Ascending aorta (tissue), 2 donors: ENCODE data around the gene TRERF1. TPM values are rescaled to one million over a fixed set of nuclear protein-coding genes. Genes with fewer than 3 reads are reported as not detected.

Experiments used
- DNase-seq, 2 donors: peaks; one replicate each; pipeline ENCODE4 v3.0.0-alpha.2; 2019; ENCODE audit warnings: low spot score in 2 of 2
- H3K27ac ChIP-seq, 2 donors: fragments of 200-600 bp; sonication (generic); one replicate each; pipeline ENCODE4 v1.5.1; 2016 to 2017; ENCODE audit warnings: mild to moderate bottlenecking in 1 of 2
- H3K27me3 ChIP-seq: fragments of 200-600 bp; sonication (generic); one replicate; pipeline ENCODE4 v1.5.1; 2017
- H3K36me3 ChIP-seq, 2 donors: fragments of 200-600 bp; sonication (generic); one replicate each; pipeline ENCODE4 v1.5.1; 2016
- H3K4me1 ChIP-seq, 2 donors: fragments of 200-600 bp; sonication (generic); one replicate each; pipeline ENCODE4 v1.5.1; 2016 to 2017; ENCODE audit warnings: mild to moderate bottlenecking in 1 of 2
- H3K4me3 ChIP-seq, 2 donors: fragments of 200-600 bp; sonication (generic); one replicate each; pipeline ENCODE4 v1.5.1; 2016 to 2017; ENCODE audit warnings: mild to moderate bottlenecking in 1 of 2
- H3K9me3 ChIP-seq, 2 donors: fragments of 200-600 bp; sonication (generic); one replicate each; pipeline ENCODE4 v1.5.1; 2016
- CTCF ChIP-seq, 3 experiments: fragments of 200-600 bp in 2 of 3; fragments of 450-650 bp in 1 of 3; sonication (generic) in 2 of 3; IDR thresholded peaks; one replicate each; pipeline ENCODE4 v1.5.1; 2016 to 2019; ENCODE audit warnings: antibody characterized with exemption in 3 of 3, mild to moderate bottlenecking in 1 of 3, moderate library complexity in 1 of 3
- intact Hi-C: fragments of 100-400 bp; cut with DNase I; formaldehyde crosslinking; loops from one replicate; pipeline ENCODE4 v1.15.1; 2023
- total RNA-seq: library from RNA; depleted of rRNA; stranded (reverse); fragments of >200 nt; gene quantifications from one replicate; pipeline ENCODE4 v1.1.0, GENCODE V29; 2016

TRERF1 gene
- total RNA-seq, 1 donor from 2014 or later = 34.1 TPM

- no peak for TF ChIP-seq CTCF (IDR thresholded peaks at IDR 0.05)
- intact Hi-C loops = no loop called here
Measured at GRCh38 chr6:42307141-42307470, 144.6 kb downstream of the TRERF1 start.

GRCh38 chr6:42306439-42307140 lies 145.1 kb downstream of the TRERF1 start:
- Histone ChIP-seq H3K27me3 (no peaks in the 10 kb centered on the region), H3K27ac (no peak overlapping the region), H3K9me3 (no peaks in the 10 kb centered on the region), H3K4me3 (no peak overlapping the region), H3K36me3 (no peaks in the 10 kb centered on the region), H3K4me1 (no peaks in the 10 kb centered on the region)
- no peak for TF ChIP-seq CTCF (IDR thresholded peaks at IDR 0.05)
- intact Hi-C loops = no loop called here
- DNase-seq = no peak

More at GRCh38 chr6:42307141-42307470, 144.6 kb downstream of the TRERF1 start:
- Histone ChIP-seq H3K36me3 (no peaks in the 10 kb centered on the region), H3K9me3 (no peaks in the 10 kb centered on the region), H3K4me3 (no peak overlapping the region), H3K27ac (no peak overlapping the region), H3K4me1 (no peaks in the 10 kb centered on the region), H3K27me3 (no peaks in the 10 kb centered on the region)
- no peak for DNase-seq

- intact Hi-C loops = no loop called here
- no peak overlapping the region for H3K27ac ChIP-seq
- DNase-seq = no peak
- peaks cover 0 to 10% of the 10 kb centered on the region in 2 donors for H3K36me3 ChIP-seq
- H3K4me3 ChIP-seq = no peak overlapping the region
- no peaks in the 10 kb centered on the region for H3K4me1 ChIP-seq
- TF ChIP-seq CTCF (IDR thresholded peaks at IDR 0.05) = no peak
- H3K27me3 ChIP-seq = no peaks in the 10 kb centered on the region
- H3K9me3 ChIP-seq = no peaks in the 10 kb centered on the region
Measured at GRCh38 chr6:42304053-42304712, 147.5 kb downstream of the TRERF1 start.

GRCh38 chr6:42302411-42302810 lies 149.3 kb downstream of the TRERF1 start:
- Histone ChIP-seq H3K4me3 (no peak overlapping the region), H3K4me1 (no peaks in the 10 kb centered on the region), H3K27me3 (no peaks in the 10 kb centered on the region), H3K27ac (no peak overlapping the region), H3K36me3 (peaks cover 0 to 10% of the 10 kb centered on the region in 2 donors), H3K9me3 (no peaks in the 10 kb centered on the region)
- intact Hi-C loops = no loop called here
- DNase-seq = no peak
- TF ChIP-seq CTCF (IDR thresholded peaks at IDR 0.05) = no peak

- H3K36me3 ChIP-seq = peaks cover 0 to 10% of the 10 kb centered on the region in 2 donors
- no peaks in the 10 kb centered on the region for H3K27me3 ChIP-seq
- intact Hi-C loops = no loop called here
- H3K4me1 ChIP-seq = no peaks in the 10 kb centered on the region
- no peak overlapping the region for H3K4me3 ChIP-seq
- no peak for TF ChIP-seq CTCF (IDR thresholded peaks at IDR 0.05)
- DNase-seq = no peak
- no peak overlapping the region for H3K27ac ChIP-seq
- no peaks in the 10 kb centered on the region for H3K9me3 ChIP-seq
Measured at GRCh38 chr6:42301986-42302385, 149.7 kb downstream of the TRERF1 start.
